ENCODE results near the gene MGLL.

Gene MGLL

GRCh38 chr3:127644641-127645370 is 177.5 kb downstream of the MGLL start:
- H3K4me3 ChIP-seq (ENCODE audit: control insufficient read depth, low read depth, low read length), result no peak overlapping the region
- no peak for DNase-seq (ENCODE audit: low read depth)
- TF ChIP-seq, protein P1, sequence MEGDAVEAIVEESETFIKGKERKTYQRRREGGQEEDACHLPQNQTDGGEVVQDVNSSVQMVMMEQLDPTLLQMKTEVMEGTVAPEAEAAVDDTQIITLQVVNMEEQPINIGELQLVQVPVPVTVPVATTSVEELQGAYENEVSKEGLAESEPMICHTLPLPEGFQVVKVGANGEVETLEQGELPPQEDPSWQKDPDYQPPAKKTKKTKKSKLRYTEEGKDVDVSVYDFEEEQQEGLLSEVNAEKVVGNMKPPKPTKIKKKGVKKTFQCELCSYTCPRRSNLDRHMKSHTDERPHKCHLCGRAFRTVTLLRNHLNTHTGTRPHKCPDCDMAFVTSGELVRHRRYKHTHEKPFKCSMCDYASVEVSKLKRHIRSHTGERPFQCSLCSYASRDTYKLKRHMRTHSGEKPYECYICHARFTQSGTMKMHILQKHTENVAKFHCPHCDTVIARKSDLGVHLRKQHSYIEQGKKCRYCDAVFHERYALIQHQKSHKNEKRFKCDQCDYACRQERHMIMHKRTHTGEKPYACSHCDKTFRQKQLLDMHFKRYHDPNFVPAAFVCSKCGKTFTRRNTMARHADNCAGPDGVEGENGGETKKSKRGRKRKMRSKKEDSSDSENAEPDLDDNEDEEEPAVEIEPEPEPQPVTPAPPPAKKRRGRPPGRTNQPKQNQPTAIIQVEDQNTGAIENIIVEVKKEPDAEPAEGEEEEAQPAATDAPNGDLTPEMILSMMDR (conservative IDR thresholded peaks at IDR 0.05; ENCODE audit: control insufficient read depth, insufficient read depth, low read depth, low read length), result no peak

DNA sequence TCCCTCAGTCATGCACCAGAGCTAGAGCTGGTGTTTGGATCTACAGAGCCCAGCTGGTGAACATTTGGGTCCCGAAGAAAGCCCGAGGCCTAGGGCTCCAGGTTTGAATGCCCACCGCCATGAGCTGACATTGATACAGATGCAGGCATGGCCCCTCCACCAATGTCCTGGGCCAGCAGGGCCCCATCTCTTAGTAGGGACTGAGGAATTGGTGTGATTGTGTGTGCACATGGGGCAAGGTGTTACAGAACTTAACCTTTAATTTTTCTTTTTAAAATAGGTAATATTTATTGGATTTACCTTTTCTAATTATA is 182.3 kb downstream of the MGLL start:
- TF ChIP-seq, protein P1 (conservative IDR thresholded peaks at IDR 0.05; ENCODE audit: control insufficient read depth, insufficient read depth, low read depth, low read length), result no peak
- DNase-seq (ENCODE audit: low read depth), result no peak
- H3K4me3 ChIP-seq (ENCODE audit: control insufficient read depth, low read depth, low read length), result no peak overlapping the region

DNA sequence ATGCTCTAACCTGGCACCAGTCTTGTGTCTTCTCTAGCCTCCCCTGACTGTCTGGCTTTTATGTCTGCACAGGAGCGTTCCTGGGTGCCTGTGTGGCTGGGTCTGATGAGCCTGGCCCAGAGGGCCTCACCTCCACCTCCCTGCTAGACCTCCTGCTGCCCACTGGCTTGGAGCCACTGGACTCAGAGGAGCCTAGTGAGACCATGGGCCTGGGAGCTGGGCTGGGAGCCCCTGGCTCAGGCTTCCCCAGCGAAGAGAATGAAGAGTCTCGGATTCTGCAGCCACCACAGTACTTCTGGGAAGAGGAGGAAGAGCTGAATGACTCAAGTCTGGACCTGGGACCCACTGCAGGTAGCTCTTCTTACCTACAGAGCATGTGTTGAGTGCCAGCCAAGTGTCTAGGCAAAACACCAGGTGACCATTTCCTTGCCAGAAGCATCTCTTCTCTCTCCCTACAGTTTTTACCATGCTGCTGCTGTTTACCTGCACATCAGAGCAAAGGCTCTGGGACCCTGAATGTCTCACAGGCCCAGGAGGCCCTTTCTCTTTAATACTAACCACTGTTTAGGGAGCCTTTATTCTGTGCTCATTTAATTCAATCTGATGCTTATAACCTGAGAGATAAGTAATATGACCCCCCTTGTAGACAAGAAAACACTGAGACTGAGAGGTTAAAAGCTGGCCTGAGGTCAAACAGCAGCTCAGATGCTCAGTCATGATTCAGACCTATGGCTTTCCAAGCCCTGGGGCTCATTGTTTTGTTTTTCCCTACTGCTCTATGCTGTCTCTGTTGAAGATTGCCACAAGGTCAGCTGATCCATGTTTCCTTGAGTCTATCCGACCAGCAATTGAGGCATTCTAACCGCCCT is 182.9 kb downstream of the MGLL start:
- no peak overlapping the region for H3K4me3 ChIP-seq (ENCODE audit: control insufficient read depth, low read depth, low read length)
- TF ChIP-seq, protein P1 (conservative IDR thresholded peaks at IDR 0.05; ENCODE audit: control insufficient read depth, insufficient read depth, low read depth, low read length), result no peak
- DNase-seq (ENCODE audit: low read depth), result peak; percentile 3
